ENCODE data around the gene MFF. TPM values are rescaled to one million over a fixed set of nuclear protein-coding genes. Genes with fewer than 3 reads are reported as not detected.
"Not testable (repeated sequence)": the region's sequence is repeated elsewhere in the genome, so short reads cannot be mapped to it uniquely, and the experiment has no call there.

MFF gene
- polyA plus RNA-seq, 2 donors: 57.1 to 61.8 TPM

- H3K9me3 ChIP-seq (ENCODE audit: control insufficient read depth in 2 of 2, insufficient read depth in 1 of 2, low read depth in 1 of 2, low read length in 1 of 2); H3K36me3 ChIP-seq (ENCODE audit: control insufficient read depth in 2 of 2, insufficient read depth in 2 of 2, low read length in 1 of 2); H3K27me3 ChIP-seq (ENCODE audit: control insufficient read depth in 1 of 2, insufficient read depth in 2 of 2, low read length in 2 of 2); H3K4me1 ChIP-seq (ENCODE audit: control insufficient read depth in 2 of 2, insufficient read depth in 2 of 2, low read length in 1 of 2); H3K27ac ChIP-seq (ENCODE audit: low read depth in 2 of 2, low read length in 1 of 2); H3K4me3 ChIP-seq (ENCODE audit: low read depth in 1 of 2, low read length in 2 of 2): not testable (repeated sequence)
- 76% methylated on average over 2 of the region's 2 CpGs for WGBS, 2 donors
These were observed 57.3 kb downstream of the MFF start for GRCh38 chr2:227382241-227382835.

- Histone ChIP-seq H3K27me3 (ENCODE audit: control insufficient read depth in 1 of 2, insufficient read depth in 2 of 2, low read length in 2 of 2) (no peaks in the 10 kb centered on the region), H3K27ac (ENCODE audit: low read depth in 2 of 2, low read length in 1 of 2) (no peak overlapping the region), H3K4me1 (ENCODE audit: control insufficient read depth in 2 of 2, insufficient read depth in 2 of 2, low read length in 1 of 2) (no peaks in the 10 kb centered on the region), H3K9me3 (ENCODE audit: control insufficient read depth in 2 of 2, insufficient read depth in 1 of 2, low read depth in 1 of 2, low read length in 1 of 2) (no peaks in the 10 kb centered on the region), H3K4me3 (ENCODE audit: low read depth in 1 of 2, low read length in 2 of 2) (no peak overlapping the region), H3K36me3 (ENCODE audit: control insufficient read depth in 2 of 2, insufficient read depth in 2 of 2, low read length in 1 of 2) (no peaks in the 10 kb centered on the region)
- 59 to 66% methylated on average over 3 of the region's 3 CpGs for WGBS, 2 donors
These were observed 58.6 kb downstream of the MFF start for GRCh38 chr2:227383686-227384085.

- H3K4me3 ChIP-seq (ENCODE audit: low read depth in 1 of 2, low read length in 2 of 2): no peak overlapping the region
- H3K27me3 ChIP-seq (ENCODE audit: control insufficient read depth in 1 of 2, insufficient read depth in 2 of 2, low read length in 2 of 2): no peaks in the 10 kb centered on the region
- H3K36me3 ChIP-seq (ENCODE audit: control insufficient read depth in 2 of 2, insufficient read depth in 2 of 2, low read length in 1 of 2): no peaks in the 10 kb centered on the region
- 54 to 57% methylated on average over 6 of the region's 6 CpGs for WGBS, 2 donors
- H3K9me3 ChIP-seq (ENCODE audit: control insufficient read depth in 2 of 2, insufficient read depth in 1 of 2, low read depth in 1 of 2, low read length in 1 of 2): no peaks in the 10 kb centered on the region
- peak overlapping the region; percentile 25 to 31 for H3K27ac ChIP-seq (ENCODE audit: low read depth in 2 of 2, low read length in 1 of 2)
- H3K4me1 ChIP-seq (ENCODE audit: control insufficient read depth in 2 of 2, insufficient read depth in 2 of 2, low read length in 1 of 2): no peaks in the 10 kb centered on the region
These were observed 61.6 kb downstream of the MFF start for GRCh38 chr2:227386630-227387029.

- H3K4me3 ChIP-seq (ENCODE audit: low read depth in 1 of 2, low read length in 2 of 2): not testable (repeated sequence)
- H3K27ac ChIP-seq (ENCODE audit: low read depth in 2 of 2, low read length in 1 of 2): peak within 1 kb of the TSS; percentile 25 to 60
- 78 to 80% methylated on average over 7 of the region's 7 CpGs for WGBS, 2 donors
These were observed 62.5 kb downstream of the MFF start, which contains the start of gene SCYGR1 for GRCh38 chr2:227387583-227387982. SCYGR1 (minus strand) TSS chr2:227387949; CDS start chr2:227387949, 0 bp downstream.

GRCh38 chr2:227388537-227389011 is 63.5 kb downstream of the MFF start:
- Histone ChIP-seq H3K27me3 (ENCODE audit: control insufficient read depth in 1 of 2, insufficient read depth in 2 of 2, low read length in 2 of 2) (no peaks in the 10 kb centered on the region), H3K9me3 (ENCODE audit: control insufficient read depth in 2 of 2, insufficient read depth in 1 of 2, low read depth in 1 of 2, low read length in 1 of 2) (no peaks in the 10 kb centered on the region), H3K36me3 (ENCODE audit: control insufficient read depth in 2 of 2, insufficient read depth in 2 of 2, low read length in 1 of 2) (no peaks in the 10 kb centered on the region), H3K4me3 (ENCODE audit: low read depth in 1 of 2, low read length in 2 of 2) (no peak overlapping the region), H3K4me1 (ENCODE audit: control insufficient read depth in 2 of 2, insufficient read depth in 2 of 2, low read length in 1 of 2) (no peaks in the 10 kb centered on the region), H3K27ac (ENCODE audit: low read depth in 2 of 2, low read length in 1 of 2) (peak overlapping the region in 1 of 2 donors; percentile 40)
- WGBS, 2 donors: 42 to 59% methylated on average over 7 of the region's 7 CpGs

More at GRCh38 chr2:227387583-227387982, 62.5 kb downstream of the MFF start, which contains the start of gene SCYGR1:
- H3K36me3 ChIP-seq (ENCODE audit: control insufficient read depth in 2 of 2, insufficient read depth in 2 of 2, low read length in 1 of 2); H3K9me3 ChIP-seq (ENCODE audit: control insufficient read depth in 2 of 2, insufficient read depth in 1 of 2, low read depth in 1 of 2, low read length in 1 of 2); H3K4me1 ChIP-seq (ENCODE audit: control insufficient read depth in 2 of 2, insufficient read depth in 2 of 2, low read length in 1 of 2); H3K27me3 ChIP-seq (ENCODE audit: control insufficient read depth in 1 of 2, insufficient read depth in 2 of 2, low read length in 2 of 2): not testable (repeated sequence)

GRCh38 chr2:227389231-227389630 is 64.2 kb downstream of the MFF start:
- Histone ChIP-seq H3K4me3 (ENCODE audit: low read depth in 1 of 2, low read length in 2 of 2) (no peak overlapping the region), H3K36me3 (ENCODE audit: control insufficient read depth in 2 of 2, insufficient read depth in 2 of 2, low read length in 1 of 2) (no peaks in the 10 kb centered on the region), H3K27ac (ENCODE audit: low read depth in 2 of 2, low read length in 1 of 2) (no peak overlapping the region), H3K9me3 (ENCODE audit: control insufficient read depth in 2 of 2, insufficient read depth in 1 of 2, low read depth in 1 of 2, low read length in 1 of 2) (no peaks in the 10 kb centered on the region), H3K27me3 (ENCODE audit: control insufficient read depth in 1 of 2, insufficient read depth in 2 of 2, low read length in 2 of 2) (no peaks in the 10 kb centered on the region), H3K4me1 (ENCODE audit: control insufficient read depth in 2 of 2, insufficient read depth in 2 of 2, low read length in 1 of 2) (no peaks in the 10 kb centered on the region)
- WGBS, 2 donors: 79 to 85% methylated on average over 3 of the region's 3 CpGs

- Histone ChIP-seq H3K4me1 (ENCODE audit: control insufficient read depth in 2 of 2, insufficient read depth in 2 of 2, low read length in 1 of 2) (no peaks in the 10 kb centered on the region), H3K4me3 (ENCODE audit: low read depth in 1 of 2, low read length in 2 of 2) (no peak overlapping the region), H3K27ac (ENCODE audit: low read depth in 2 of 2, low read length in 1 of 2) (no peak overlapping the region), H3K27me3 (ENCODE audit: control insufficient read depth in 1 of 2, insufficient read depth in 2 of 2, low read length in 2 of 2) (no peaks in the 10 kb centered on the region), H3K9me3 (ENCODE audit: control insufficient read depth in 2 of 2, insufficient read depth in 1 of 2, low read depth in 1 of 2, low read length in 1 of 2) (no peaks in the 10 kb centered on the region), H3K36me3 (ENCODE audit: control insufficient read depth in 2 of 2, insufficient read depth in 2 of 2, low read length in 1 of 2) (no peaks in the 10 kb centered on the region)
- WGBS, 2 donors: 95 to 96% methylated on average over 7 of the region's 7 CpGs
These were observed 64.6 kb downstream of the MFF start for GRCh38 chr2:227389661-227390060.

- H3K9me3 ChIP-seq (ENCODE audit: control insufficient read depth in 2 of 2, insufficient read depth in 1 of 2, low read depth in 1 of 2, low read length in 1 of 2): no peaks in the 10 kb centered on the region
- 83% methylated on average over 17 of the region's 17 CpGs for WGBS, 2 donors
- no peaks in the 10 kb centered on the region for H3K36me3 ChIP-seq (ENCODE audit: control insufficient read depth in 2 of 2, insufficient read depth in 2 of 2, low read length in 1 of 2)
- no peaks in the 10 kb centered on the region for H3K4me1 ChIP-seq (ENCODE audit: control insufficient read depth in 2 of 2, insufficient read depth in 2 of 2, low read length in 1 of 2)
- no peak overlapping the region for H3K27ac ChIP-seq (ENCODE audit: low read depth in 2 of 2, low read length in 1 of 2)
- no peaks in the 10 kb centered on the region for H3K27me3 ChIP-seq (ENCODE audit: control insufficient read depth in 1 of 2, insufficient read depth in 2 of 2, low read length in 2 of 2)
- H3K4me3 ChIP-seq (ENCODE audit: low read depth in 1 of 2, low read length in 2 of 2): no peak overlapping the region
These were observed 65.6 kb downstream of the MFF start for GRCh38 chr2:227390468-227391256.

GRCh38 chr2:227394401-227394800 is 69.3 kb downstream of the MFF start:
- no peak overlapping the region for H3K27ac ChIP-seq (ENCODE audit: low read depth in 2 of 2, low read length in 1 of 2)
- no peaks in the 10 kb centered on the region for H3K9me3 ChIP-seq (ENCODE audit: control insufficient read depth in 2 of 2, insufficient read depth in 1 of 2, low read depth in 1 of 2, low read length in 1 of 2)
- no peaks in the 10 kb centered on the region for H3K4me1 ChIP-seq (ENCODE audit: control insufficient read depth in 2 of 2, insufficient read depth in 2 of 2, low read length in 1 of 2)
- no peaks in the 10 kb centered on the region for H3K36me3 ChIP-seq (ENCODE audit: control insufficient read depth in 2 of 2, insufficient read depth in 2 of 2, low read length in 1 of 2)
- no peak overlapping the region for H3K4me3 ChIP-seq (ENCODE audit: low read depth in 1 of 2, low read length in 2 of 2)
- 48 to 57% methylated on average over 2 of the region's 2 CpGs for WGBS, 2 donors
- H3K27me3 ChIP-seq (ENCODE audit: control insufficient read depth in 1 of 2, insufficient read depth in 2 of 2, low read length in 2 of 2): no peaks in the 10 kb centered on the region

Data from esophagus (tissue), 2 donors.